Measurements from ENCODE around the gene SLMAP. TPM values are rescaled to one million over a fixed set of nuclear protein-coding genes. Genes with fewer than 3 reads are reported as not detected.

Gene SLMAP
- total and polyA plus RNA-seq, 2 of the 13 experiments (the other 11 are each of a cell fraction or from before 2014, with no cell fraction given), result 24.0 to 48.3 TPM

DNA sequence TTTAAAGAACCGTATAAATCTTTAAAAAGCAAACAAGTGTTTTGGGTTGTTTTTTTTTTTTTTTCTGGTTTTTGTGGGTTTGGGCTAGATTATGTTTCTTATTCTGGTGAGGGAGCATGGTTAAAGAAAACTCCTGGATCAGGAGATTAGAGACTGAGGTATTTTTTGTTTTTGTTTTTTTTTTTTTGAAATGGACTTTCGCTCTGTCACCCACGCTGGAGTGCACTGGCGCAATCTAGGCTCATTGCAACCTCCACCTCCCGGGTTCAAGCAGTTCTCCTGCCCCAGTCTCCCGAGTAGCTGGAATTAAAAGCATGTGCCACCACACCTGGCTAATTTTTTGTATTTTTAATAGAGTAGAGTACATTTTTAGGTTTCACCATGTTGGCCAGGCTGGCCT is 95.2 kb downstream of the SLMAP start (continued):
- TF ChIP-seq, protein P1, sequence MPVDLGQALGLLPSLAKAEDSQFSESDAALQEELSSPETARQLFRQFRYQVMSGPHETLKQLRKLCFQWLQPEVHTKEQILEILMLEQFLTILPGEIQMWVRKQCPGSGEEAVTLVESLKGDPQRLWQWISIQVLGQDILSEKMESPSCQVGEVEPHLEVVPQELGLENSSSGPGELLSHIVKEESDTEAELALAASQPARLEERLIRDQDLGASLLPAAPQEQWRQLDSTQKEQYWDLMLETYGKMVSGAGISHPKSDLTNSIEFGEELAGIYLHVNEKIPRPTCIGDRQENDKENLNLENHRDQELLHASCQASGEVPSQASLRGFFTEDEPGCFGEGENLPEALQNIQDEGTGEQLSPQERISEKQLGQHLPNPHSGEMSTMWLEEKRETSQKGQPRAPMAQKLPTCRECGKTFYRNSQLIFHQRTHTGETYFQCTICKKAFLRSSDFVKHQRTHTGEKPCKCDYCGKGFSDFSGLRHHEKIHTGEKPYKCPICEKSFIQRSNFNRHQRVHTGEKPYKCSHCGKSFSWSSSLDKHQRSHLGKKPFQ (CRISPR knock-in tag; IDR thresholded peaks at IDR 0.05; ENCODE audit: insufficient replicate concordance), result no peak

DNA sequence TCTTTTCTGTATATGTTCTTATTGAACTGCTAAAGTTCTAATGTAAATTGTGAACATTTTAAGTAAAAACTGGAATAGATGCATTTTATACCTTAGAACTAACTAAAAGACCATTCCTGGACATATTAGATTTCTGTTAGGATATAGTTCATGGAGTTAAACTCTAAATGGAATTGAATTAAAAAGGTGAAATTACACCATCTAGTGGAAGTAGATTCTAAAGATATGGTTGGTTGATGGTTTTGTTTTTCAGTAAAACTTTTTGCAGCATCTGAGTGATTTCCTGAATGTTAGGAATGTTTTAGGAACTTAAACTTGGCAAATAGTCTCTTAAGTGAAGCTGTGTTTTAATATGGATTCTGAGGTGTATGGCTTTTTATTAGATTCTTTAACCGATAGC is 96.8 kb downstream of the SLMAP start:
- DNase-seq (ENCODE audit: low spot score) (peak; percentile 9), ATAC-seq (no peak), FAIRE-seq (no peak)
- no peak overlapping the region for H2AFZ ChIP-seq (ENCODE audit: low read length)
- H3K4me2 ChIP-seq (ENCODE audit: low read depth, low read length), result no peak overlapping the region
- in situ Hi-C loops (cut with HindIII; ENCODE audit: extremely low pct_ligation_motif_present, low pct_unique_long_range_greater_than_20kb) (loop anchor here (25.0 kb wide), 1 partner anchor 466 kb away; no protein-coding TSS in a partner anchor), intact Hi-C loops (cut with micrococcal nuclease; ENCODE audit: unreplicated experiment) (no loop called here)
- H3K36me3 ChIP-seq (replicated peaks in 1 of 2; ENCODE audit: control insufficient read depth in 1 of 2, insufficient read depth in 2 of 2, low read length in 2 of 2), result peaks cover 2 to 12% of the 10 kb centered on the region in 2 experiments; a peak in 4 of 5 replicates
- TF ChIP-seq PHF20 (CRISPR knock-in tag; IDR thresholded peaks at IDR 0.05) (no peak), ZNF282 (IDR thresholded peaks at IDR 0.05; ENCODE audit: partially characterized antibody) (no peak), ZNF549 (CRISPR knock-in tag; IDR thresholded peaks at IDR 0.05) (no peak), ZNF17 (CRISPR knock-in tag; IDR thresholded peaks at IDR 0.05) (no peak), SP140L (CRISPR knock-in tag; IDR thresholded peaks at IDR 0.05; ENCODE audit: borderline replicate concordance) (no peak), ZBTB1 (CRISPR knock-in tag; IDR thresholded peaks at IDR 0.05; ENCODE audit: borderline replicate concordance) (no peak), STAG1 (CRISPR knock-in tag; IDR thresholded peaks at IDR 0.05) (peak; percentile 64), KDM6A (CRISPR knock-in tag; IDR thresholded peaks at IDR 0.05; ENCODE audit: low read depth) (no peak), BCL6 (CRISPR knock-in tag; IDR thresholded peaks at IDR 0.05) (no peak), RNF2 (conservative IDR thresholded peaks at IDR 0.05; ENCODE audit: low read depth) (no peak), MAF1 (CRISPR knock-in tag; IDR thresholded peaks at IDR 0.05; ENCODE audit: borderline replicate concordance) (no peak), SNAPC2 (CRISPR knock-in tag; IDR thresholded peaks at IDR 0.05) (no peak), KDM4B (CRISPR knock-in tag; IDR thresholded peaks at IDR 0.05) (no peak), ZNF230 (CRISPR knock-in tag; IDR thresholded peaks at IDR 0.05) (no peak)
- TF ChIP-seq, protein P2, sequence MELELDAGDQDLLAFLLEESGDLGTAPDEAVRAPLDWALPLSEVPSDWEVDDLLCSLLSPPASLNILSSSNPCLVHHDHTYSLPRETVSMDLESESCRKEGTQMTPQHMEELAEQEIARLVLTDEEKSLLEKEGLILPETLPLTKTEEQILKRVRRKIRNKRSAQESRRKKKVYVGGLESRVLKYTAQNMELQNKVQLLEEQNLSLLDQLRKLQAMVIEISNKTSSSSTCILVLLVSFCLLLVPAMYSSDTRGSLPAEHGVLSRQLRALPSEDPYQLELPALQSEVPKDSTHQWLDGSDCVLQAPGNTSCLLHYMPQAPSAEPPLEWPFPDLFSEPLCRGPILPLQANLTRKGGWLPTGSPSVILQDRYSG (CRISPR knock-in tag; IDR thresholded peaks at IDR 0.05), result no peak
- TF ChIP-seq, protein P3, sequence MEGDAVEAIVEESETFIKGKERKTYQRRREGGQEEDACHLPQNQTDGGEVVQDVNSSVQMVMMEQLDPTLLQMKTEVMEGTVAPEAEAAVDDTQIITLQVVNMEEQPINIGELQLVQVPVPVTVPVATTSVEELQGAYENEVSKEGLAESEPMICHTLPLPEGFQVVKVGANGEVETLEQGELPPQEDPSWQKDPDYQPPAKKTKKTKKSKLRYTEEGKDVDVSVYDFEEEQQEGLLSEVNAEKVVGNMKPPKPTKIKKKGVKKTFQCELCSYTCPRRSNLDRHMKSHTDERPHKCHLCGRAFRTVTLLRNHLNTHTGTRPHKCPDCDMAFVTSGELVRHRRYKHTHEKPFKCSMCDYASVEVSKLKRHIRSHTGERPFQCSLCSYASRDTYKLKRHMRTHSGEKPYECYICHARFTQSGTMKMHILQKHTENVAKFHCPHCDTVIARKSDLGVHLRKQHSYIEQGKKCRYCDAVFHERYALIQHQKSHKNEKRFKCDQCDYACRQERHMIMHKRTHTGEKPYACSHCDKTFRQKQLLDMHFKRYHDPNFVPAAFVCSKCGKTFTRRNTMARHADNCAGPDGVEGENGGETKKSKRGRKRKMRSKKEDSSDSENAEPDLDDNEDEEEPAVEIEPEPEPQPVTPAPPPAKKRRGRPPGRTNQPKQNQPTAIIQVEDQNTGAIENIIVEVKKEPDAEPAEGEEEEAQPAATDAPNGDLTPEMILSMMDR (CRISPR knock-in tag; IDR thresholded peaks at IDR 0.05), result peak; percentile 22; the same call in 1 of the 2 replicates
- BruUV-seq (replicated peaks), result TSS peak; percentile 36
- 97% methylated on average over 1 of the region's 1 CpG for WGBS (ENCODE audit: low lambda C conversion rate)
- H4K20me1 ChIP-seq (ENCODE audit: insufficient read depth, low read length), result no peaks in the 10 kb centered on the region
- H3K9me3 ChIP-seq (ENCODE audit: low read length), result no peaks in the 10 kb centered on the region
- H3K27ac ChIP-seq (ENCODE audit: extremely low read length, insufficient read depth, low read length), result no peak overlapping the region
- H3K9ac ChIP-seq (ENCODE audit: insufficient read depth, low read depth, low read length), result no peak overlapping the region
- H3K79me2 ChIP-seq (ENCODE audit: insufficient read depth, low read length), result no peaks in the 10 kb centered on the region
- peaks cover 4% of the 10 kb centered on the region for H3K4me1 ChIP-seq (ENCODE audit: insufficient read depth, low read length)
- ChIA-PET POLR2A (no interaction called here), CTCF (ENCODE audit: low intra/inter-chr PET ratio, low total read pairs) (no interaction called here)
- H3K27me3 ChIP-seq (ENCODE audit: control insufficient read depth in 1 of 2, insufficient read depth in 2 of 2, low read length in 2 of 2), result no peaks in the 10 kb centered on the region
- H3K4me3 ChIP-seq (replicated peaks in 1 of 3; ENCODE audit: insufficient read depth in 1 of 3, low read depth in 2 of 3, low read length in 3 of 3), result no peak overlapping the region
